ENCODE results near the gene ATG16L1.

DNA sequence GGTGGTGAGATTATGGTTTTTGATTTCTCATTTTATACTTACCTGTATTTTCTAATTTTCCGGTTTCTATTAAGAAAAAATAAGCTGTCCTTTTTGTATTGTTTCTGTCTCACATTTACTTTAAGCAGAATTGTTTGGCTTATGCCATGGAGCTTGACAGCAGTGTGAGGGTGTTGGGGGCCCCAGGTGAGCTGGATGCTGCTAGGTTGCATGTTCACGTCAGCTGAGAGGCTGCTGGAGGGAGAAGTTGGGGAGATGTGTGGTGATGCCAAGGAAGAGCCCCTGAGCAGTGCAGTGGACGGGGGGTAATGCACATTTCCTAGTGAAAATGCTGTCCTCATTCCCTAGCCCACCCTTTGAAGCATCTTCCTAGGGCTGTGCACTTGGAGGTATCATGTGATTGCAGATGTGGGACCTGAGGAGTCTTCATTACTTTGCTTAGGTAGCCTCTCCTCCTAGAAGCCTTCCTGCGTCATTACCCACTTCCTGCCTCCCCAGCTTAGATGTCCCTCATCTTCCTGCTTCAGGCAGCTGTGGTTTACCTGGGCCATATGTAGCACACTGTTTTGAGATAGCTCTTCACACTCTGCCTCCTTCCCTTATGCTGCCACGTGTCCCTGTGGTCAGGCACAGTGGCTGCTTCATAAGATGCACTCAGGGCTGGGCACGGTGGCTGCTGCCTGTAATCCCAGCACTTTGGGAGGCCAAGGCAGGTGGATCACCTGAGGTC, 16.2 kb downstream of the ATG16L1 start:
- TF ChIP-seq STAT1 (conservative IDR thresholded peaks at IDR 0.05) (no peak), EP300 (IDR thresholded peaks at IDR 0.05; ENCODE audit: borderline replicate concordance in 1 of 2, control insufficient read depth in 1 of 2, low read depth in 2 of 2, low read length in 2 of 2) (0 out of 4 replicates have a peak, but pooled peaks of 1 of the 2 experiments have one; percentile 12), SP1 (IDR thresholded peaks at IDR 0.05; ENCODE audit: low read depth, low read length) (peak; percentile 17)
- TF ChIP-seq, protein P1, sequence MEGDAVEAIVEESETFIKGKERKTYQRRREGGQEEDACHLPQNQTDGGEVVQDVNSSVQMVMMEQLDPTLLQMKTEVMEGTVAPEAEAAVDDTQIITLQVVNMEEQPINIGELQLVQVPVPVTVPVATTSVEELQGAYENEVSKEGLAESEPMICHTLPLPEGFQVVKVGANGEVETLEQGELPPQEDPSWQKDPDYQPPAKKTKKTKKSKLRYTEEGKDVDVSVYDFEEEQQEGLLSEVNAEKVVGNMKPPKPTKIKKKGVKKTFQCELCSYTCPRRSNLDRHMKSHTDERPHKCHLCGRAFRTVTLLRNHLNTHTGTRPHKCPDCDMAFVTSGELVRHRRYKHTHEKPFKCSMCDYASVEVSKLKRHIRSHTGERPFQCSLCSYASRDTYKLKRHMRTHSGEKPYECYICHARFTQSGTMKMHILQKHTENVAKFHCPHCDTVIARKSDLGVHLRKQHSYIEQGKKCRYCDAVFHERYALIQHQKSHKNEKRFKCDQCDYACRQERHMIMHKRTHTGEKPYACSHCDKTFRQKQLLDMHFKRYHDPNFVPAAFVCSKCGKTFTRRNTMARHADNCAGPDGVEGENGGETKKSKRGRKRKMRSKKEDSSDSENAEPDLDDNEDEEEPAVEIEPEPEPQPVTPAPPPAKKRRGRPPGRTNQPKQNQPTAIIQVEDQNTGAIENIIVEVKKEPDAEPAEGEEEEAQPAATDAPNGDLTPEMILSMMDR (IDR thresholded peaks at IDR 0.05 in 2 of 3, conservative IDR thresholded peaks at IDR 0.05 in 1 of 3; ENCODE audit: control insufficient read depth in 2 of 3, extremely low read depth in 1 of 3, insufficient read depth in 1 of 3, low read depth in 3 of 3, low read length in 3 of 3) = no peak
- TF ChIP-seq, protein P2, sequence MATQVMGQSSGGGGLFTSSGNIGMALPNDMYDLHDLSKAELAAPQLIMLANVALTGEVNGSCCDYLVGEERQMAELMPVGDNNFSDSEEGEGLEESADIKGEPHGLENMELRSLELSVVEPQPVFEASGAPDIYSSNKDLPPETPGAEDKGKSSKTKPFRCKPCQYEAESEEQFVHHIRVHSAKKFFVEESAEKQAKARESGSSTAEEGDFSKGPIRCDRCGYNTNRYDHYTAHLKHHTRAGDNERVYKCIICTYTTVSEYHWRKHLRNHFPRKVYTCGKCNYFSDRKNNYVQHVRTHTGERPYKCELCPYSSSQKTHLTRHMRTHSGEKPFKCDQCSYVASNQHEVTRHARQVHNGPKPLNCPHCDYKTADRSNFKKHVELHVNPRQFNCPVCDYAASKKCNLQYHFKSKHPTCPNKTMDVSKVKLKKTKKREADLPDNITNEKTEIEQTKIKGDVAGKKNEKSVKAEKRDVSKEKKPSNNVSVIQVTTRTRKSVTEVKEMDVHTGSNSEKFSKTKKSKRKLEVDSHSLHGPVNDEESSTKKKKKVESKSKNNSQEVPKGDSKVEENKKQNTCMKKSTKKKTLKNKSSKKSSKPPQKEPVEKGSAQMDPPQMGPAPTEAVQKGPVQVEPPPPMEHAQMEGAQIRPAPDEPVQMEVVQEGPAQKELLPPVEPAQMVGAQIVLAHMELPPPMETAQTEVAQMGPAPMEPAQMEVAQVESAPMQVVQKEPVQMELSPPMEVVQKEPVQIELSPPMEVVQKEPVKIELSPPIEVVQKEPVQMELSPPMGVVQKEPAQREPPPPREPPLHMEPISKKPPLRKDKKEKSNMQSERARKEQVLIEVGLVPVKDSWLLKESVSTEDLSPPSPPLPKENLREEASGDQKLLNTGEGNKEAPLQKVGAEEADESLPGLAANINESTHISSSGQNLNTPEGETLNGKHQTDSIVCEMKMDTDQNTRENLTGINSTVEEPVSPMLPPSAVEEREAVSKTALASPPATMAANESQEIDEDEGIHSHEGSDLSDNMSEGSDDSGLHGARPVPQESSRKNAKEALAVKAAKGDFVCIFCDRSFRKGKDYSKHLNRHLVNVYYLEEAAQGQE (IDR thresholded peaks at IDR 0.05; ENCODE audit: low read depth, low read length) = no peak
